Aorta (tissue), 5 donors: Measurements from ENCODE around the gene TTC9B. TPM values are rescaled to one million over a fixed set of nuclear protein-coding genes. Genes with fewer than 3 reads are reported as not detected.

Experiments
- ATAC-seq: fragments of 200-7000 bp; cut with Tn5 transposase; one replicate; pipeline ENCODE4 v1.9.1; 2022; ENCODE audit warnings: moderate library complexity; ENCODE audit not compliant: low FRiP score
- DNase-seq, 2 donors: peaks; one replicate each; pipeline ENCODE4 v3.0.0-alpha.2; 2020
- H3K27ac ChIP-seq, 2 donors: one replicate each; pipeline ENCODE4 v1.5.1; 2013; ENCODE audit warnings: low read length in 2 of 2, mild to moderate bottlenecking in 2 of 2, moderate library complexity in 2 of 2, control low read depth in 1 of 2, inconsistent platforms in 1 of 2, low read depth in 1 of 2
- H3K27me3 ChIP-seq, 2 donors: one replicate each; pipeline ENCODE4 v1.6.1; 2013; ENCODE audit warnings: control low read depth in 1 of 2, low read length in 1 of 2, mild to moderate bottlenecking in 1 of 2, moderate library complexity in 1 of 2; ENCODE audit not compliant: insufficient read depth in 2 of 2, control insufficient read depth in 1 of 2
- H3K36me3 ChIP-seq, 2 donors: one replicate each; pipeline ENCODE4 v1.6.1; 2013; ENCODE audit warnings: control low read depth in 1 of 2, low read length in 1 of 2, mild to moderate bottlenecking in 1 of 2; ENCODE audit not compliant: insufficient read depth in 2 of 2, control insufficient read depth in 1 of 2
- H3K4me1 ChIP-seq, 2 donors: one replicate each; pipeline ENCODE4 v1.6.1; 2013; ENCODE audit warnings: low read length in 2 of 2, control low read depth in 1 of 2, mild to moderate bottlenecking in 1 of 2, moderate library complexity in 1 of 2; ENCODE audit not compliant: insufficient read depth in 2 of 2, control insufficient read depth in 1 of 2
- H3K4me3 ChIP-seq, 2 donors: one replicate each; pipeline ENCODE4 v1.5.1; 2013; ENCODE audit warnings: low read length in 2 of 2, control low read depth in 1 of 2, mild to moderate bottlenecking in 1 of 2
- H3K9me3 ChIP-seq: one replicate; pipeline ENCODE4 v1.6.1; 2013; ENCODE audit warnings: mild to moderate bottlenecking, low read length; ENCODE audit not compliant: control insufficient read depth
- WGBS, 2 donors: extraction: QIAGEN DNeasy Blood & Tissue Kit; methylation state at CpG; one replicate each; pipeline ENCODE4 v1.1.7; 2013; 5-methylcytosine and 5-hydroxymethylcytosine counted together
- intact Hi-C, 2 donors: fragments of 100-400 bp; cut with DNase I; formaldehyde crosslinking; loops; one replicate each; pipeline versions ENCODE4 v1.14.2 to v1.15.0; 2022
- polyA plus RNA-seq, 2 donors: library from polyadenylated mRNA; stranded (reverse); fragments of 200-250 nt; gene quantifications; one replicate each; pipeline ENCODE4 v1.2.3, GENCODE V29; 2013
- total RNA-seq, 2 donors: library from RNA; stranded (reverse); fragmentation: NEBNext Ultra II Directional; extraction: Animal tissue kit (Norgen Biotek cat#: 25700); gene quantifications; one replicate each; pipeline ENCODE4 v1.2.1, GENCODE V29; 2021
- donor health status: healthy with polysubstance abuse.
- donor health status: Bipolar disorder and iron deficiency.
- donor health status: DM: no; HTN: no; CAD: no.
- donor health status: DM: no; HTN: no; CAD: no.
- donor health status: DM: yes; HTN: yes; CAD: no.

The TTC9B gene
- total and polyA plus RNA-seq, 4 donors, result 0.26 TPM; not detected in 3

DNA sequence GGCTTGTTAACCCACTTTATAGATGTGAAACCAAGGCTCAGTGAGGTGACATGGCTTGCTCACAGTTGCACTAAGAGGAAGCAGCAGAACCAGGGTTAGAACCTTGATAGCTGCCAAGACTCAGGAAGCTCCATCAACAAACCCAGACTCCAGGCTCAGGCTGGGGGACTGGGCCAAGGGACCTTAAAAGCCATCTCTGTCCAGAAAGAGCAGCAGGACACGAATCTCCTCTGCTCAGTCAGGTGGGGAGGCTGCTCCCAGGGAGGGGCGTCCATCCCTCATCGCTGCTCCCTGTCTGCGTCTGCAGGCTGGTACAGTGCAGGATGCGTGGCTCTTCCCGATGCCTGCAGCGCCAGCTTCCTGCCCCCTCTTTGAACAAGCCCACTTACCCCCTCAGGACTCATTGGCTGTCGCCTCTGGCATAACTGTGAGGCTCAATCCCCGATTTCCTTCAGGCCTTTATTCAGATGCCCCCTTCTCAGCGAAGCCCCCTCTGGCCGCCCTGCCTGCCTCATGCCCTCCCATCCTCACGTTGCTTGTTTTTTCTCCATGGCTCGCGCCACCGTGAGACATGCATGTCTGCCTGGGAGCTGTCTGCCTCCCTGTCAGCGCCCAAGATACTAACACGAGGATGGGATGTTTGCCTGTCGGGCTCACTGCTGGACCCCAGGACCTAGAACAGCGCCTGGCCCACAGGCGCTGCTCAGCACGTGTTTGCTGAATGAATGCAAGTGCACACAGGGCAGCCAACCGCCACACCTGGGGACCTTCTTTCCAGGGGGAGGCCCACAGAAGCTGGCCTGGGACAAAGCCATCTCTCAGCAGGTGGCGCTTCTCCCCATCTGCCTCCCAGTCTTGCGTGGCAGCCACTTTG, 45.5 kb upstream of the TTC9B start:
- H3K36me3 ChIP-seq, result no peaks in the 10 kb centered on the region
- ATAC-seq, result no peak
- H3K4me3 ChIP-seq, result no peak overlapping the region
- no peak for DNase-seq
- H3K4me1 ChIP-seq, result no peaks in the 10 kb centered on the region
- intact Hi-C loops, result no loop called here
- no peaks in the 10 kb centered on the region for H3K27me3 ChIP-seq
- no peak overlapping the region for H3K27ac ChIP-seq
- no peaks in the 10 kb centered on the region for H3K9me3 ChIP-seq
- 92% methylated on average over 24 of the region's 24 CpGs for WGBS, 2 donors

DNA sequence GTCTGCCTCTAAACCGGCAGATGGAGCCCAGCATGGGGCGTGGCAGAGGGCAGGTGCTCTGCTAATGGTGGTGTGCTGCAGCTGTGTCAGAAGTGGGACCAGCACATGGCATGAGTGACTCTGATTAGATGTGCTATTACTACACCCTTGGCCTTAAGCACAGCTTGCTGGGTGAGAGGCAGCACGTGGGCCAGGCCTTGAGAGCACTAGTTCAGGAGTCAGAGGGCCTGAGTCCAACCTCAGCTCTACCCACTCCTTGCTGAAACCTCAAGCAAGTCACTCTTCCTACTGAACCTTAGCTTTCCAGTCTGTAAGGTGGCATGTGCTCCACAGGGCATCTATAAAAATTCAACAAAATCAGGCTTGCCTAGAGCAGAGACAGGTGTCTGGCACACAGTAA, 44.2 kb upstream of the TTC9B start:
- ATAC-seq (no peak), DNase-seq (no peak)
- H3K4me3 ChIP-seq, result no peak overlapping the region
- intact Hi-C loops, result no loop called here
- no peaks in the 10 kb centered on the region for H3K4me1 ChIP-seq
- H3K9me3 ChIP-seq, result no peaks in the 10 kb centered on the region
- no peaks in the 10 kb centered on the region for H3K27me3 ChIP-seq
- WGBS, 2 donors, result 89 to 95% methylated on average over 3 of the region's 3 CpGs
- H3K36me3 ChIP-seq, result no peaks in the 10 kb centered on the region
- no peak overlapping the region for H3K27ac ChIP-seq

GRCh38 chr19:40261631-40262030, 43.4 kb upstream of the TTC9B start:
- H3K27ac ChIP-seq, result no peak overlapping the region
- H3K4me3 ChIP-seq, result no peak overlapping the region
- intact Hi-C loops, result no loop called here
- H3K27me3 ChIP-seq, result no peaks in the 10 kb centered on the region
- ATAC-seq (no peak), DNase-seq (no peak)
- no peaks in the 10 kb centered on the region for H3K4me1 ChIP-seq
- 88% methylated on average over 8 of the region's 8 CpGs for WGBS, 2 donors
- H3K9me3 ChIP-seq, result no peaks in the 10 kb centered on the region
- no peaks in the 10 kb centered on the region for H3K36me3 ChIP-seq

- no peaks in the 10 kb centered on the region for H3K27me3 ChIP-seq
- H3K4me3 ChIP-seq, result no peak overlapping the region
- peak; percentile 40 for ATAC-seq
- no peak for DNase-seq
- H3K9me3 ChIP-seq, result no peaks in the 10 kb centered on the region
- no peaks in the 10 kb centered on the region for H3K4me1 ChIP-seq
- peaks cover 0 to 4% of the 10 kb centered on the region in 2 donors for H3K36me3 ChIP-seq
- intact Hi-C loops, result no loop called here
- no peak overlapping the region for H3K27ac ChIP-seq
- 73 to 77% methylated on average over 9 of the region's 9 CpGs for WGBS, 2 donors
Observed at GRCh38 chr19:40257096-40257517, 38.9 kb upstream of the TTC9B start.

GRCh38 chr19:40256512-40256911, 38.3 kb upstream of the TTC9B start:
- H3K27ac ChIP-seq, result no peak overlapping the region
- no peaks in the 10 kb centered on the region for H3K27me3 ChIP-seq
- ATAC-seq (no peak), DNase-seq (no peak)
- intact Hi-C loops, result no loop called here
- no peaks in the 10 kb centered on the region for H3K9me3 ChIP-seq
- peaks cover 0 to 4% of the 10 kb centered on the region in 2 donors for H3K36me3 ChIP-seq
- 89 to 90% methylated on average over 7 to 8 of the region's 8 CpGs for WGBS, 2 donors
- H3K4me1 ChIP-seq, result no peaks in the 10 kb centered on the region
- H3K4me3 ChIP-seq, result no peak overlapping the region

DNA sequence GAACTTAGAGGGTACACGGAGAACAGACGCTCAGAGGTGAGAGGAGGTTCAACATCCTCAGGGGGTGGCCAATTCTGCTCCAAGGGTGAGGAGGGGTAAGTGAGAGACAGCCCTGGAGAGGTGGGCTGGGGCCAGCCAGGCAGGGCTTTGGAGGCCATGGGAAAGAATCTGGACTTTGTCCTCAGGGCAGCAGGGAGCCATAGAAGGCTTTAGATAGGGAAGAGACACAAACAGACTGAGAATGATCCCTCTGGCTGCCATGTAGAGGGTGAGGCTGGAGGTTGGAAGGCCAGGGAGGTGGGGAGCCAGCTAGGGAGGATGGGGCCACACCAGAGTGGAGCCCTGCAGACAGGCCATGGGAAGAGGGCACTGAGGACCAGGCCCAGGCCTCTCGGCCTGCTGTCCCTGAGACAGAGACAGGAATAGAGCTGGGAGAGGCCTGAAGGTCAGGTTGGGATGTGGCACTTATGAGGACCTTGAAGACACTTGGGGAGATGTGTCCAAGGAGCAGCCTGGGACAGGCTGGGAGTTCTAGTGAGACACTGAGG, 37.5 kb upstream of the TTC9B start:
- no peak for DNase-seq
- intact Hi-C loops, result no loop called here
- H3K4me3 ChIP-seq, result no peak overlapping the region
- H3K4me1 ChIP-seq, result no peaks in the 10 kb centered on the region
- no peak overlapping the region for H3K27ac ChIP-seq
- ATAC-seq, result no peak
- 90 to 95% methylated on average over 3 of the region's 3 CpGs for WGBS, 2 donors
- H3K27me3 ChIP-seq, result no peaks in the 10 kb centered on the region
- no peaks in the 10 kb centered on the region for H3K9me3 ChIP-seq
- peaks cover 0 to 4% of the 10 kb centered on the region in 2 donors for H3K36me3 ChIP-seq

GRCh38 chr19:40254714-40255418, 36.7 kb upstream of the TTC9B start:
- H3K4me3 ChIP-seq, result no peak overlapping the region
- no peak overlapping the region for H3K27ac ChIP-seq
- no peaks in the 10 kb centered on the region for H3K27me3 ChIP-seq
- peaks cover 0 to 4% of the 10 kb centered on the region in 2 donors for H3K36me3 ChIP-seq
- H3K4me1 ChIP-seq, result no peaks in the 10 kb centered on the region
- no peak for DNase-seq
- no peaks in the 10 kb centered on the region for H3K9me3 ChIP-seq
- ATAC-seq, result no peak
- intact Hi-C loops, result no loop called here
- WGBS, 2 donors, result 93 to 94% methylated on average over 16 of the region's 16 CpGs

GRCh38 chr19:40253611-40254092, 35.5 kb upstream of the TTC9B start:
- Histone ChIP-seq H3K9me3 (no peaks in the 10 kb centered on the region), H3K4me1 (no peaks in the 10 kb centered on the region), H3K4me3 (no peak overlapping the region), H3K27me3 (no peaks in the 10 kb centered on the region), H3K36me3 (peaks cover 0 to 4% of the 10 kb centered on the region in 2 donors), H3K27ac (no peak overlapping the region)
- ATAC-seq, result no peak
- 62 to 74% methylated on average over 8 of the region's 8 CpGs for WGBS, 2 donors
- intact Hi-C loops, result no loop called here
- no peak for DNase-seq
